ENCODE data around the gene GXYLT2.

GXYLT2 gene

GRCh38 chr3:73021301-73021835, 133.5 kb downstream of the GXYLT2 start:
- peaks cover 55% of the 10 kb centered on the region for H3K36me3 Mint-ChIP-seq (ENCODE audit: low read depth)
- no peak overlapping the region for H3K4me3 Mint-ChIP-seq
- no peak for DNase-seq
- no peaks in the 10 kb centered on the region for H3K27me3 Mint-ChIP-seq
- peaks cover 76% of the 10 kb centered on the region for H3K4me1 Mint-ChIP-seq (ENCODE audit: low read depth)
- H3K27ac Mint-ChIP-seq = no peak overlapping the region
- H3K9me3 Mint-ChIP-seq = no peaks in the 10 kb centered on the region

GRCh38 chr3:73024836-73025235, 137.0 kb downstream of the GXYLT2 start:
- DNase-seq = no peak
- H3K27ac Mint-ChIP-seq = no peak overlapping the region
- peaks cover 68% of the 10 kb centered on the region for H3K36me3 Mint-ChIP-seq (ENCODE audit: low read depth)
- peaks cover 79% of the 10 kb centered on the region for H3K4me1 Mint-ChIP-seq (ENCODE audit: low read depth)
- H3K9me3 Mint-ChIP-seq = no peaks in the 10 kb centered on the region
- no peaks in the 10 kb centered on the region for H3K27me3 Mint-ChIP-seq
- H3K4me3 Mint-ChIP-seq = no peak overlapping the region

- Mint-ChIP-seq H3K27ac (no peak overlapping the region), H3K4me1 (ENCODE audit: low read depth) (peaks cover 82% of the 10 kb centered on the region), H3K4me3 (no peak overlapping the region), H3K36me3 (ENCODE audit: low read depth) (peaks cover 69% of the 10 kb centered on the region), H3K9me3 (no peaks in the 10 kb centered on the region), H3K27me3 (no peaks in the 10 kb centered on the region)
- DNase-seq = no peak
These were observed 138.4 kb downstream of the GXYLT2 start for GRCh38 chr3:73026111-73026759.
